NCI-H460 (cell line): Measurements from ENCODE around the gene TAF5L. TPM values are rescaled to one million over a fixed set of nuclear protein-coding genes. Genes with fewer than 3 reads are reported as not detected.

Experiments used
- DNase-seq: peaks from one replicate; pipeline ENCODE4 v3.0.0-alpha.2; 2016; ENCODE audit warnings: low read depth; ENCODE audit errors: extremely low read depth
- small RNA-seq, 2 experiments: library from RNA; depleted of rRNA; stranded (forward); fragments of <200 nt; gene quantifications; one replicate each; pipeline ENCODE3, GENCODE V24; 2014
- total RNA-seq: library from RNA; depleted of rRNA; stranded (reverse); fragments of >200 nt; shearing (Covaris generic); gene quantifications from 2 replicates; pipeline ENCODE4 v1.2.3, GENCODE V29; 2014; rRNA removed

The TAF5L gene
- total RNA-seq, 1 experiment from 2014 or later: 25.9 TPM

DNA sequence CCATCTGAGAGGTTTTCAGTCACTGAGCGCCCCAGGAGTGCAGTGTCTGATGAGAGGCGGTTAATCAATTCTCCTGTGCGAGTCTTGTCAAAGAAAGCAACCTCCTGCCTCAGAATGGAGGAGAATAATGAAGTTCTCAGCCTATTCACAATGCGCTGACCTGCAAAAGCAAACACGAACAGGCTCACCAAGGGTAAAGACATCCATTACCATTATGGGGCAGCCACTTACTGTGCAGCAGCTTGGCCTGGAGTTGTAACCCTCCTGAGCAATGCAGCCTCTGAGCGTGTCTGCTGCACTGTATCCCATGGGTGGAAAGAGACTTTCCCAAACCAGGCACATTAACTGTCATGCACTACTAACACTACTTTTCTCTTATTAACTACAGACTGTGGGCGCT, 78.4 kb downstream of the TAF5L start:
- DNase-seq: no peak

DNA sequence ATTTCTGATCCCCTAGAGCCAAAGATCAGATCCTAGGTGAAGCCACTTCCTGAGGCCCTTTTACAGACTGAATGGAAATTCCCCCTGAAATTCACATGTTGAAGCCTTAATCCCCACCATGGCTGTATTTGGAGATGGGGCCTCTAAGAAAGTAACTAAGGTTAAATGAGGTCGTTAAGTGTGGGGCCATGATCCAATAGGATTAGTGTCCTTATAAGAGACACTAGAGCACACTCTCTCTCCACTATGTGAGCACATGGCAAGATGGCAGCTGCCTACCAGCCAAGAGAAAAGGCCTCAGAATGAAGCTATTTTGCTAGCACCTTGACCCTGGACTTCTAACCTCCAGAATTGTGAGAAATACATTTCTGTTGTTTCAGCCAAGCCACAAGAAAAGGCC, 81.3 kb downstream of the TAF5L start:
- no peak for DNase-seq

Small RNA genes lying within 50 kb of the gene (small RNA-seq; reads per million reads assigned to genes)
- gene HMGN2P19 (0 reads per million in 2 experiments), gene RNA5SP78 (0 reads per million in 2 experiments)

Other genes starting within 250 kb of the TAF5L start
- gene ACTA1, start 192.0 kb downstream of the TAF5L start, total RNA-seq: not detected in 2 replicates
- 58.8 and 60.0 TPM in 2 replicates for gene NUP133, start 117.8 kb downstream of the TAF5L start, total RNA-seq
- gene ABCB10, start 67.4 kb downstream of the TAF5L start, total RNA-seq: 95.8 and 97.5 TPM in 2 replicates
- gene URB2, start 125 bp upstream of the TAF5L start, total RNA-seq: 21.3 and 23.8 TPM in 2 replicates